EL (cell line): ENCODE data around the gene OTULIN.

ENCODE experiments used
- DNase-seq: peaks from one replicate; pipeline ENCODE4 v3.0.0-alpha.2; 2016

OTULIN gene

GRCh38 chr5:14723701-14724132 lies 59.2 kb downstream of the OTULIN start:
- DNase-seq: no peak

DNA sequence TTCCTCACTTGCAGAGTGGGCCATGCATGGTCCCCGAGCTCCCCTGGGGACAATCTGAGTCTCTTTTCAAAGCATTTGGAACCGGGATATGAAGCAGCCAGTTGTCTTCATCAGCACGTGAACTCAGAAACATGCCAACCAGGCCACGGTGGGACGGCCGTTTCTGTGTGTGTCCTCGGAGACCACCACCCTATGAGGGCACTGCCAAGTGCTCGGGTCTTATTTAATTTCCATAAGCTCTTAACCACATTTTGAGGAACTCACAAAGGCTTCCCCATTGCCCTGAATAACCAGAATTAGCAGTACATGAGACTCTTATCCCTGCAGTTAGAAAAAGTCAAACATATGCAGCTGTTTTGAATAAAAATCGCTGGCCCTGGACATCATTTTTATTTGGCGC lies 60.1 kb downstream of the OTULIN start:
- DNase-seq: no peak

DNA sequence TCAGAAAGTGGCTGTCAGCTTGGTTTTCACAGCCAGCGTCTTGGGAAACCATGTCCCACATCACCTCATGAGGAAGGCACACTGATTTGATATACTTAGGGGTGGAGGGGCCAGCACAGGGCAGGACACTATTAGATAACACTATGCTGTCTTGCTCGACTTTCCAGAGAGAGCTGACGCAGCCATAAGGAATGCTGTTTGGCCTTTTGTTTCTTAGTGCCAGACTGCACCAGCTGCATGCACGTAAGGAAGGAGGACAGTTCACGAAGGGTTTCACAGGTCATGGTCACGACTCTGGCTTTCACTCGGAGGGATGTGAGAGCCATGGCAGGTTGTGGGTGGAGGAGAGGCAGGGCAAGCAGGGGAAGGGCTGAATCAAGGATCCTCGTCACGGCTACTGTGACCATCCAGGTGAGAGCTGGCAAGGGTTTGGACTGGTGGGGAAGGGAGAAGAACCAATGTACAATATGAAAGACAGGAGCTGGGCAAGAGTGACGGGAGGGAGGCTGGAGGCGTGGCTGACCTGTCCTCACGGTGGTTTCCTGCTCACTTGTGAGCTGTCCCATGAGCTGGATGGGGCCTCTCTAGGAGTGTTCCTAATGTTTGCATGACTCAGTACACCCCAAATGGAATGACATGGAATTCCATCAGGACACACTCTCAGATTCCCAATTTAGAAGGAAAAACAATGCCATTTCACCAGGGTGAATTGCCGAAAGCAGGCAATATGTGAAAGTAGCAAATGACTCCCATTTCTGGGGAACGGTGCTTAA lies 61.7 kb downstream of the OTULIN start:
- peak; percentile 79 for DNase-seq

GRCh38 chr5:14727428-14727865 lies 62.9 kb downstream of the OTULIN start:
- peak; percentile 75 for DNase-seq

DNA sequence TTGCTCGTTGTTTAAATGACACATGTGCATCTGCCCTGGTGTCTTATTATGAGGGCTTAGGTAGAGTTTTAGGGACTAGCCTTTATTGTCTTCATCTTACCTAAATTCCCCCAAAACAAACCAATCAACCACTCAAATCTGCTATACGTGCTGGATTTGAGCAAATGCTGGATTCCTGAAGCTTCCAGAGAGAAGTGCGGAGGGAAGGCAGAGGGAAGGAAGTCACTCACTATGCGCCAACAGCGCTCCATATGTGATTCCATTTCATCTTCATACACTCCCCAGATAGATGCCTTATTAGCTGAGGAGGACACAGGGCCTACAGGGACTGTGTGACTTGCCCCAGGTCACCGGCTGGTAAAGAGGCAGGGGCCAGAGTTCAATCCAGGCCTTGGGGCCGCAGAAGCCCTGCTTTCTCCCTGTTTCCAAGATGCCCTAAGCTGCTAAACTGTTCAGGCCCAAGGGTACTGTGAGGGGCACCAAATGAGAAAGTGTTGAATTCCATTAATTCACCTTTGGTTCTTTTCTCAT lies 63.5 kb downstream of the OTULIN start:
- no peak for DNase-seq

DNA sequence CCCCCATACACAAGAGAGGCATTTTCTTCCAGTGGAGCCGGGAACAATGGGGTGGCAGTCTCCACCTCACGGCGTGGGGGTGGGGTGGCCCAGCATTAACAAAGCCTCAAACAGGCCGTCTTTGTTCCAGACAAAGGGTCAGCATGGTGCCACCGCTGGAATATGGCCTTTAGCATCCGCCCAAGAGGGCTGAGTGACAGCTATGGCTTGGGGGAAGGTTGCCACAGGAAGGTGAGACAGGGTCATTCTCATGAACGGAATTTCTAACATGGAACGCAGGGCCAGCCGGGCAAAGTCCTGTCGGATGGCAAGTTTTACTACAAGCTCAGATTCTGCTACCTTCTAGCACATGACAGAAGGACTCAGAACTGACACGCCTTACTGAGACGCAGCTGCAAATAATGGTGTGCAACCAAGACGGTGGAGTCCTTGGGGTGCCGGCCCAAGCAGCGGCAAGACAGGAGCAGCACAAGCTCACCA lies 64.0 kb downstream of the OTULIN start:
- DNase-seq: no peak

GRCh38 chr5:14729448-14730385 lies 65.2 kb downstream of the OTULIN start:
- no peak for DNase-seq

DNA sequence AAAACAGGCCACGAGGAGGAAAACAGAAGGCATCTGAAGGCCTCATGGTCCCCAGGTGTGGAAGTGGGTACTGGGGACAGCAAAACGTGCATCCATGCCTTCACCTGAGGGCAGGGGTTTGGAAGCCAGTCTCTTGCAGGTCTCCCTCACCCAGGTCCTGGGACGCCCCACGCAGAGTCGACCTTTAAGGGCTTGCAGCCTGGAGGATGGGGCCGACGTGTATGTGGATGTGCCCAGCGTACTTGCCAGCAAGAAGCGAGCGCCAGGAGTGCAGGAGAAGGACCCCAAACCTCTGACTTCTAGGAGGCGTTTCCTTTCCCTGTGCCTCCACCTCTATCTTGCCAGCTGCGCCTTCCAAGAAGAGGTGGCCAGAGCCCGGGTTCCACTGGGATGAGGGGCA lies 65.9 kb downstream of the OTULIN start:
- DNase-seq: no peak

GRCh38 chr5:14730881-14731280 lies 66.4 kb downstream of the OTULIN start:
- DNase-seq: no peak

DNA sequence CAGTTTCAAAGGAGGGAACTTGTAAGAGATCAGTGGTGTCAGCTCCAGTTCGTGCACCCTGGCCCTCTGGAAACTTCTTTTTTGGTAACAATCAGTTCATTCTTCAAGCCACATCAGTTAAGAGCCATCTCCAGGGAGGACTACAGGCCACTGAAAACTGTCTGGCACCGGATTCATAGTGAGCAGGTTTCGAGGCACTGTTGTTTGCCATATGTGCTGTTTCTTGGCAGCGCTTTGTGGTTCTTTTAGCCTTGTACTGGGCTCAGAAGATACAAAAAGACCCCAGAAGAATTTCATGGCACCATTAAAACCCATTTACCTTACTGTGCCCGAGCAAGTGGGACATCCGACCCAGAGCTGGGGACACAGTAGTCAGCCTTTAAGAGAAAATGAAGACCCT lies 68.5 kb downstream of the OTULIN start:
- no peak for DNase-seq

GRCh38 chr5:14733661-14734060 lies 69.1 kb downstream of the OTULIN start:
- DNase-seq: no peak

DNA sequence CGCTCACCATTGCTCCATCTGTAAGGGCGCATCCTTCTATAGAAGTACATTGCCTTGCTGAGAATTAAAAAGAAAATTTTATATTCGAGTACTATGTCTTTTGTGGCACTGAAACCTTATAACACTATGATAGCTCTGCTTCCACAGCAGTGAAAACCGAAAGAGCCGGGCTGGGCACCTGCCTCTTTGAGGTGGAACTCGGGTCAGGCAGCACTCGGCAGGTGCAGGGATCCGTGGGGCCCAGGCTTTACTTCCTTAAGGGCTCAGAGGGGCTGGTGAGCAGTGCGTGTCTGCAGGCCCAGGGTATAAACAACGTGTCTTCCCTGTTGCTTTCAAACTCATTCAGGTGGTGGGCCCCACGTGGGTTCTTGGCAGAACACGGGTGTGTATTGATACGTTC lies 69.9 kb downstream of the OTULIN start:
- DNase-seq: no peak

- no peak for DNase-seq
These were observed 71.4 kb downstream of the OTULIN start for GRCh38 chr5:14735944-14736343.

DNA sequence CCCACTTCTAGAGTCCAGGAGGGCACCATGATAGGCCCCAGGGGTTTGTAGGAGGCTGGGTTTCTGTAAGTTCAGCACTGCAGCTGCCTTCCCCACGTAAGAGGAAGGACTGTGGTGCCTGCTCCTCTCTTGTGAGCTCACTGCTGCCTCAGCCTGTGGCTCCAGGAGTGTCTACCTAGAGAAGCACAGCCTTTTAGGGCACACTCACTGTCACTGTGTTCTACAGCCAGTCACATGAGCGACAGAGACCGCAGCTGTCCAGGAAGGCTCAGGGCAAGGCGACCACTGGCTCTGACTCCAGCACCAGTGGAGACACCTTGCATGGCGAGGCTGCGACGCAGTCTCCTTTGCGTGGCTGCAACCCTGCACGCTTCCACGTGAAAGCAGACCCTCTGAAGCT lies 72.8 kb downstream of the OTULIN start:
- DNase-seq: no peak

DNA sequence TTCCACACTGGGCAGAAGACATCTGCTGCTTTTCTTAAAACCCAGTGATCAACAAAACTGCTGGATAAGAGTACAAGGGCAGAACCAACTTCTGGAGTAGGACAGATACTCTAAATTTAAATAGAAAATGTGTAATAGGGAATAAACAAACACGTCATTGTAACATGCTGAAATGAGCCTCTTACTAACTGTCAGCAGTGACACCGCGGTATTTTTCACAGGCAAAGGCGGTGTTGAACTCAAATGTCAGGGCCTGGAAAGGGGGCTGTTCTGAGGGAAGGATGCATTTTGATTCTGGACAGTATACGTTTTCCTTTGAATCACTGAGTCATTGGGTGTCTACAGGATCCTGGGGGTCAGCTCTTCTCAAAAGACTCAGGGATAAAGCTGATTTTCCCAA lies 73.5 kb downstream of the OTULIN start:
- DNase-seq: no peak

DNA sequence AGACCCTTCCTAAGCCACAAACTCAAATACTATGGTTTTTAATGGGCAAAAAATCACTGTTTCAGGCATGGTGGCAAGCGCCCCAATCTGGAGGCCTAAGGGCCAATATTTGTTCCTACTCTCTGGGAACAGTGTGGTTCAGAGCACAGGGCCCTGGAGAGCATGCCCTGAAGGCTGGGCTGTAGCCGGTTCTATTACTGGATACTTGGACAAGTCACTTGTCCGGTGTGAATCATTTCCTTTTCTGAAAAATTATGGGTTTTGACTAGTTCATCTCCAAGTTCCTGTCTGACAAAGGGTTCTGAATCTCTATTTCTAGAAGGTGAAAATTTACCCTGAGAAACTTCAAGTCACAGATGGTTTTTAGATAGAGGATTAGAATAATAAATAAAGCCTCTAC lies 75.0 kb downstream of the OTULIN start:
- DNase-seq: peak; percentile 78

DNA sequence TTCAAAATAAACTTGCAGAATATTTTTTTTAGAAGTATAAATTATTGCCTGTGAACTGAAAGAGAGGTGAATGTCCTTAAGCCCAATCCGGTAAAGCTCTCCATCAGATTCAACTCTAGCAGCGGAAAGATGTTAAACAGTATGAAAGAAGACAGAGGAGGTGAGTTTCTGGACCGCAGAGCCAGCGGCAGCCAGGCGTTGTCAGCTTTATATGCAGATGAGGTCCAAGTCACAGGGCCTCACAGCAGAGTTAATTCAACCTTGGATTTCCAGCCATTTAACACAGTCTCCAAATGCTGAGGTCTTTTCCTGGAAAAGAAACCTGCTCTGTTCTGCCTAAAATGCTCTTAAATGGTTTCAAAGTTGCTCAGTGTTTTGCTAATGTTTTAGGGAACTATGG lies 75.5 kb downstream of the OTULIN start:
- DNase-seq: no peak

GRCh38 chr5:14741131-14741530 lies 76.6 kb downstream of the OTULIN start:
- DNase-seq: no peak

GRCh38 chr5:14741801-14742440 lies 77.4 kb downstream of the OTULIN start:
- no peak for DNase-seq

GRCh38 chr5:14742498-14742897 lies 78.0 kb downstream of the OTULIN start:
- no peak for DNase-seq

- DNase-seq: peak; percentile 45
These were observed 79.2 kb downstream of the OTULIN start for GRCh38 chr5:14743601-14744295.
